Transverse colon (tissue), 4 donors: ENCODE measurements around the gene SLC29A4. TPM values are rescaled to one million over a fixed set of nuclear protein-coding genes. Genes with fewer than 3 reads are reported as not detected.

ENCODE experiments used
- DNase-seq: peaks from one replicate; pipeline ENCODE4 v3.0.0-alpha.2; 2019
- H3K27ac ChIP-seq, 4 donors: fragments of 200-600 bp; sonication (generic); 2 replicates each; pipeline ENCODE4 v1.5.1; 2016 to 2018; ENCODE audit warnings: inconsistent platforms in 4 of 4
- H3K27me3 ChIP-seq: fragments of 200-600 bp; sonication (generic); 2 replicates; pipeline ENCODE4 v1.5.1; 2017; ENCODE audit warnings: inconsistent platforms
- H3K36me3 ChIP-seq, 4 donors: fragments of 200-600 bp; sonication (generic); 2 replicates each; pipeline ENCODE4 v1.5.1; 2017 to 2019; ENCODE audit warnings: inconsistent platforms in 4 of 4
- H3K4me1 ChIP-seq, 4 donors: fragments of 200-600 bp; sonication (generic); 2 replicates each; pipeline ENCODE4 v1.5.1; 2017 to 2020; ENCODE audit warnings: inconsistent platforms in 4 of 4
- H3K4me3 ChIP-seq, 4 donors: fragments of 200-600 bp; sonication (generic); 1 replicate in 1 of 4; 2 replicates in 3 of 4; pipeline versions ENCODE4 v1.5.1 to v1.6.1; 2017 to 2019; ENCODE audit warnings: inconsistent platforms in 4 of 4
- H3K9me3 ChIP-seq, 2 donors: fragments of 200-600 bp; sonication (generic); 2 replicates each; pipeline ENCODE4 v1.5.1; 2017 to 2019; ENCODE audit warnings: inconsistent platforms in 2 of 2
- EP300 ChIP-seq: sonication (generic); formaldehyde crosslinking; IDR thresholded peaks from one replicate; pipeline ENCODE4 v1.6.1; 2017; ENCODE audit warnings: antibody characterized with exemption, low read depth
- POLR2A ChIP-seq: fragments of 450-650 bp; IDR thresholded peaks from one replicate; pipeline ENCODE4 v1.6.1; 2016; ENCODE audit warnings: antibody characterized with exemption, mild to moderate bottlenecking, moderate library complexity
- POLR2AphosphoS5 ChIP-seq, 3 donors: sonication (generic); formaldehyde crosslinking; IDR thresholded peaks; one replicate each; pipeline ENCODE4 v1.6.1; 2016; ENCODE audit warnings: antibody characterized with exemption in 3 of 3
- WGBS, 2 donors: methylation state at CpG; one replicate each; pipeline ENCODE4 v1.1.5; 2018; ENCODE audit warnings: low coverage in 1 of 2; 5-methylcytosine and 5-hydroxymethylcytosine counted together
- in situ Hi-C, 4 donors: fragments of 200-750 bp; cut with MboI; loops; one replicate each; pipeline versions ENCODE4 v1.15.0 to v1.15.1; 2017; ENCODE audit warnings: low sequenced_read_pairs in 3 of 4, low pct_ligation_motif_present in 1 of 4, low pct_unique_long_range_greater_than_20kb in 1 of 4
- intact Hi-C: fragments of 100-400 bp; cut with DNase I; formaldehyde crosslinking; loops from one replicate; pipeline ENCODE4 v1.15.1; 2023; ENCODE audit warnings: low total_unique reads
- total RNA-seq, 4 donors: library from RNA; depleted of rRNA; stranded (reverse); fragments of >200 nt; gene quantifications; one replicate each; pipeline ENCODE4 v1.1.0, GENCODE V29; 2016
- TF ChIP-seq, protein P1 (sequence below), 5 experiments: fragments of 200-600 bp in 3 of 5; fragments of 450-650 bp in 2 of 5; sonication (generic) in 3 of 5; IDR thresholded peaks; 1 replicate in 2 of 5; 2 replicates in 3 of 5; pipeline ENCODE4 v1.5.1; 2016 to 2017; ENCODE audit warnings: antibody characterized with exemption in 5 of 5, inconsistent platforms in 3 of 5, mild to moderate bottlenecking in 2 of 5, moderate library complexity in 1 of 5

SLC29A4 gene
- total RNA-seq, 4 donors from 2014 or later, result 0.60 to 36.3 (median 2.6) TPM

GRCh38 chr7:5339955-5340354 is 57.2 kb downstream of the SLC29A4 start:
- Histone ChIP-seq H3K27me3 (no peaks in the 10 kb centered on the region), H3K9me3 (peaks cover 0 to 9% of the 10 kb centered on the region in 2 donors), H3K27ac (no peak overlapping the region), H3K4me3 (no peak overlapping the region), H3K36me3 (peaks cover 0 to 61% (median 30%) of the 10 kb centered on the region in 4 donors), H3K4me1 (peaks cover 0 to 3% (median under 1%) of the 10 kb centered on the region in 4 donors)
- in situ Hi-C loops (no loop called here), intact Hi-C loops (no loop called here)
- no peak for DNase-seq
- 84 to 100% methylated on average over 2 of the region's 2 CpGs for WGBS, 2 donors
- TF ChIP-seq POLR2AphosphoS5 (IDR thresholded peaks at IDR 0.05), result no peak
- no peak for TF ChIP-seq POLR2A
- TF ChIP-seq EP300, result no peak
- TF ChIP-seq, protein P1, sequence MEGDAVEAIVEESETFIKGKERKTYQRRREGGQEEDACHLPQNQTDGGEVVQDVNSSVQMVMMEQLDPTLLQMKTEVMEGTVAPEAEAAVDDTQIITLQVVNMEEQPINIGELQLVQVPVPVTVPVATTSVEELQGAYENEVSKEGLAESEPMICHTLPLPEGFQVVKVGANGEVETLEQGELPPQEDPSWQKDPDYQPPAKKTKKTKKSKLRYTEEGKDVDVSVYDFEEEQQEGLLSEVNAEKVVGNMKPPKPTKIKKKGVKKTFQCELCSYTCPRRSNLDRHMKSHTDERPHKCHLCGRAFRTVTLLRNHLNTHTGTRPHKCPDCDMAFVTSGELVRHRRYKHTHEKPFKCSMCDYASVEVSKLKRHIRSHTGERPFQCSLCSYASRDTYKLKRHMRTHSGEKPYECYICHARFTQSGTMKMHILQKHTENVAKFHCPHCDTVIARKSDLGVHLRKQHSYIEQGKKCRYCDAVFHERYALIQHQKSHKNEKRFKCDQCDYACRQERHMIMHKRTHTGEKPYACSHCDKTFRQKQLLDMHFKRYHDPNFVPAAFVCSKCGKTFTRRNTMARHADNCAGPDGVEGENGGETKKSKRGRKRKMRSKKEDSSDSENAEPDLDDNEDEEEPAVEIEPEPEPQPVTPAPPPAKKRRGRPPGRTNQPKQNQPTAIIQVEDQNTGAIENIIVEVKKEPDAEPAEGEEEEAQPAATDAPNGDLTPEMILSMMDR (IDR thresholded peaks at IDR 0.05), result no peak

DNA sequence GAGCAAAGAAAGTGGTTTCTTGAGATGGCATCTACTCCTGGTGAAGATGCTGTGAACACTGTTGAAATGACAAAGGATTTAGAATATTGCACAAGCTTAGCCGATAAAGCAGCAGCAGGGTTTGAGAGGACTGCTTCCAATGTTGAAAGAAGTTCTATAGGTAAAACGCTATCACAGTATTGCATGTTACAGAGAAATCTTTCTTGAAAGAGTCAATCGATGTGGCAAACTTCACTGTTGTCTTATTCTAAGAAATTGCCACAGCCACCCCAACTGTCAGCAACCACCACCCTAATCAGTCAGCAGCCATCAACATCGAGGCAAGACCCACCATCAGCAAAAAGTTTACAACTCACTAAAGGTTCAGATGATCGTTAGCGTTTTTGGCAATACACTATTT is 59.9 kb downstream of the SLC29A4 start:
- Histone ChIP-seq H3K27ac (no peak overlapping the region), H3K9me3 (no peaks in the 10 kb centered on the region), H3K36me3 (peaks cover 0 to 55% (median 30%) of the 10 kb centered on the region in 4 donors), H3K27me3 (no peaks in the 10 kb centered on the region), H3K4me3 (no peak overlapping the region), H3K4me1 (no peaks in the 10 kb centered on the region)
- intact Hi-C loops (no loop called here), in situ Hi-C loops (no loop called here)
- 90 to 96% methylated on average over 6 of the region's 6 CpGs for WGBS, 2 donors
- DNase-seq, result no peak
- no peak for TF ChIP-seq POLR2AphosphoS5 (IDR thresholded peaks at IDR 0.05)
- TF ChIP-seq, protein P1 (IDR thresholded peaks at IDR 0.05), result no peak
- TF ChIP-seq POLR2A, result no peak
- no peak for TF ChIP-seq EP300

DNA sequence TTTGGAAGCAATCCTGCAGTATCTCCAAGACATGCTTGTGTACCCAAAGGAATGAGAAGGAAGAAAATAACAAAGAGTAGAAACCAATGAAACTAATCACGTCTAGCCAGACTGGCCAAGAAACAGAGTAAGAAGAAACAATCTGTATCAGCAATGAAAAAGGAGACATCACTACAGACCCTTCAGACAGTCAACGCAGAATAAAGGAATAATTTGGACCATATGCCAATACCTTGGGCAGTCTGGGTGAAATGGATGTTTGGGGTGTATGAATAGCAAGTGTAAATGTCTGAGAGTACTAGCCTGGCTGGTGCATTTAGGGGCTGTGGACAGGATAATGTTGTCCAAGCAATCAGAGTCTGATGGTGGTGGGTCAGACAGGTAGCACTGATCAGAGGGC is 61.1 kb downstream of the SLC29A4 start:
- no peak for TF ChIP-seq EP300
- TF ChIP-seq POLR2A, result no peak
- TF ChIP-seq, protein P1 (IDR thresholded peaks at IDR 0.05), result no peak
- no peak for TF ChIP-seq POLR2AphosphoS5 (IDR thresholded peaks at IDR 0.05)
- Histone ChIP-seq H3K36me3 (peaks cover 0 to 48% (median 24%) of the 10 kb centered on the region in 4 donors), H3K4me1 (peaks cover 0 to 1% (median under 1%) of the 10 kb centered on the region in 4 donors), H3K27ac (no peak overlapping the region), H3K4me3 (no peak overlapping the region), H3K27me3 (no peaks in the 10 kb centered on the region), H3K9me3 (no peaks in the 10 kb centered on the region)
- intact Hi-C loops (no loop called here), in situ Hi-C loops (no loop called here)
- WGBS, 2 donors, result 63 to 94% methylated on average over 2 of the region's 2 CpGs
- no peak for DNase-seq

DNA sequence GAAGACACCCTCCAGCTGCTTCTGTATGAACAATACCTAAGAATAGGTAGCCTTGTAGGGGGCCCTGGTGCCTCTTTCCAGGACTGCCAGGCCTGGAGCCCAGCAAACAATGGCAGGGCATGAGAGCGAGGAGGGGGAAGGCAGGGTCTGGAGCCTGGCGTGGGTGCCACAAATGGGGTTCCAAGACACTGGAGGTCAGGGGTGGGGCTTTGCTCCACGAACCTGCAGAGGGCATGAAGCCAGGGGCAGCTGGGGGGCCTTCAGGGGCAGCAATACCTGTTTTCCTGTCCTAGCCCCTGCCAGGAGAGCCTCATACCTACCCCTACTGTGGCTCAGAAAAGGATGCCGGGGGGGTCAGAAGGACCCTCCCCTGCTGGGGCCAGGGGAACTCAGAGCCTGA is 61.6 kb downstream of the SLC29A4 start:
- Histone ChIP-seq H3K27me3 (no peaks in the 10 kb centered on the region), H3K36me3 (peaks cover 0 to 48% (median 24%) of the 10 kb centered on the region in 4 donors), H3K27ac (no peak overlapping the region), H3K9me3 (no peaks in the 10 kb centered on the region), H3K4me3 (no peak overlapping the region), H3K4me1 (peaks cover 0 to 5% (median 2%) of the 10 kb centered on the region in 4 donors)
- DNase-seq, result no peak
- in situ Hi-C loops, result no loop called here
- intact Hi-C loops, result no loop called here
- TF ChIP-seq EP300 (no peak), POLR2AphosphoS5 (IDR thresholded peaks at IDR 0.05) (no peak), POLR2A (no peak)
- TF ChIP-seq, protein P1 (IDR thresholded peaks at IDR 0.05), result no peak
- WGBS, 2 donors, result 67 to 94% methylated on average over 1 to 4 of the region's 4 CpGs
